ENCODE data around the gene ABTB1. TPM values are rescaled to one million over a fixed set of nuclear protein-coding genes. Genes with fewer than 3 reads are reported as not detected.

The ABTB1 gene
- total RNA-seq, 4 donors from 2014 or later, result 19.5 to 114 (median 28.7) TPM

- no peak for TF ChIP-seq CTCF (IDR thresholded peaks at IDR 0.05)
- ATAC-seq (ENCODE audit: low FRiP score) (no peak), DNase-seq (ENCODE audit: low spot score) (no peak)
These were observed 39.1 kb downstream of the ABTB1 start for GRCh38 chr3:127711896-127712295.

- no peak for ATAC-seq (ENCODE audit: low FRiP score)
- no peak for DNase-seq (ENCODE audit: low spot score)
- no peak for TF ChIP-seq CTCF (IDR thresholded peaks at IDR 0.05)
These were observed 39.7 kb downstream of the ABTB1 start for GRCh38 chr3:127712461-127712860.

- DNase-seq (ENCODE audit: low spot score), result no peak
- no peak for ATAC-seq (ENCODE audit: low FRiP score)
These were observed 40.4 kb downstream of the ABTB1 start for GRCh38 chr3:127712881-127713771.

GRCh38 chr3:127714125-127714571 lies 41.4 kb downstream of the ABTB1 start:
- ATAC-seq (ENCODE audit: low FRiP score) (no peak), DNase-seq (ENCODE audit: low spot score) (no peak)
- TF ChIP-seq CTCF (IDR thresholded peaks at IDR 0.05), result no peak

More at GRCh38 chr3:127712881-127713771, 40.4 kb downstream of the ABTB1 start:
- no peak for TF ChIP-seq CTCF (IDR thresholded peaks at IDR 0.05)

GRCh38 chr3:127714866-127715265 lies 42.1 kb downstream of the ABTB1 start:
- DNase-seq (ENCODE audit: low spot score) (no peak), ATAC-seq (ENCODE audit: low FRiP score) (no peak)
- TF ChIP-seq CTCF (IDR thresholded peaks at IDR 0.05), result no peak

GRCh38 chr3:127715532-127715931 lies 42.8 kb downstream of the ABTB1 start:
- DNase-seq (ENCODE audit: low spot score) (no peak), ATAC-seq (ENCODE audit: low FRiP score) (no peak)
- TF ChIP-seq CTCF (IDR thresholded peaks at IDR 0.05), result no peak

- TF ChIP-seq CTCF (IDR thresholded peaks at IDR 0.05), result no peak
- ATAC-seq (ENCODE audit: low FRiP score) (no peak), DNase-seq (ENCODE audit: low spot score) (no peak)
These were observed 43.6 kb downstream of the ABTB1 start for GRCh38 chr3:127716384-127716783.

Measured in omental fat pad (tissue), 4 donors.